NCI-H1694 (cell line): ENCODE results near the gene PMVK.

Experiments used
- DNase-seq: peaks from one replicate; lab custom pipeline; 2025; lab: John Stamatoyannopoulos, UW

PMVK gene

GRCh38 chr1:154878371-154879037, 58.0 kb downstream of the PMVK start:
- peak; percentile 35 for DNase-seq

GRCh38 chr1:154877370-154877974, 59.0 kb downstream of the PMVK start:
- no peak for DNase-seq

- no peak for DNase-seq
Measured at GRCh38 chr1:154876842-154877369, 59.6 kb downstream of the PMVK start.
